Measurements from ENCODE around the gene RHBDF2. TPM values are rescaled to one million over a fixed set of nuclear protein-coding genes. Genes with fewer than 3 reads are reported as not detected.

The RHBDF2 gene
- total RNA-seq, 2 experiments from 2014 or later = 144 to 173 TPM

- Histone ChIP-seq H3K36me3 (ENCODE audit: insufficient read depth, low read length) (no peaks in the 10 kb centered on the region), H3K79me2 (ENCODE audit: insufficient read depth, low read depth, low read length) (peaks cover 19% of the 10 kb centered on the region), H3K9me2 (ENCODE audit: insufficient read depth, low read length) (no peaks in the 10 kb centered on the region), H3K9me3 (ENCODE audit: low read length) (no peaks in the 10 kb centered on the region), H3K4me3 (ENCODE audit: low read depth, low read length, poor library complexity, severe bottlenecking) (no peak overlapping the region), H3K4me2 (ENCODE audit: low read length) (no peak overlapping the region), H4K20me1 (ENCODE audit: insufficient read depth, low read length) (no peaks in the 10 kb centered on the region), H2AFZ (ENCODE audit: low read length) (no peak overlapping the region), H3K27ac (ENCODE audit: low read depth, low read length, poor library complexity, severe bottlenecking) (peak overlapping the region; percentile 18), H3K4me1 (ENCODE audit: insufficient read depth, low read length, poor library complexity, severe bottlenecking) (peaks cover 60% of the 10 kb centered on the region)
- intact Hi-C loops (cut with micrococcal nuclease; ENCODE audit: unreplicated experiment) = no loop called here
- DNase-seq (ENCODE audit: low spot score) = peak; percentile 61
- no TSS peak for BruUV-seq (replicated peaks)
- ChIA-PET POLR2A (interaction anchor here (0.6 to 8.2 kb wide), 13 partner anchors 11 to 1339 kb away, joined by 3 to 57 read pairs (median 5); partner anchors contain the start of gene AANAT), CTCF (ENCODE audit: unreplicated experiment) (interaction anchor here (0.6 to 3.1 kb wide), 5 partner anchors 11 to 55 kb away, joined by 3 to 28 read pairs (median 12); partner anchors contain the start of gene AANAT)
- peak; percentile 74 for TF ChIP-seq CTCF (conservative IDR thresholded peaks at IDR 0.05; ENCODE audit: low read length)
- no peak for TF ChIP-seq EZH2phosphoT487 (IDR thresholded peaks at IDR 0.05; ENCODE audit: borderline replicate concordance, low read depth, low read length)
Measured at GRCh38 chr17:76504117-76504516, 2.9 kb upstream of the RHBDF2 start.

GRCh38 chr17:76502341-76503211, 1.4 kb upstream of the RHBDF2 start:
- intact Hi-C loops (cut with micrococcal nuclease; ENCODE audit: unreplicated experiment) = no loop called here
- TF ChIP-seq EZH2phosphoT487 (IDR thresholded peaks at IDR 0.05; ENCODE audit: borderline replicate concordance, low read depth, low read length) (no peak), CTCF (conservative IDR thresholded peaks at IDR 0.05; ENCODE audit: low read length) (no peak)
- POLR2A ChIA-PET = interaction anchor here (0.6 to 8.2 kb wide), 16 partner anchors 10 to 168 kb away, joined by 3 to 57 read pairs (median 5); partner anchors contain the start of genes AANAT and PRPSAP1
- peak overlapping the region; percentile 65 for H3K27ac ChIP-seq (ENCODE audit: low read depth, low read length, poor library complexity, severe bottlenecking)
- no peaks in the 10 kb centered on the region for H3K9me2 ChIP-seq (ENCODE audit: insufficient read depth, low read length)
- H3K4me3 ChIP-seq (ENCODE audit: low read depth, low read length, poor library complexity, severe bottlenecking) = no peak overlapping the region
- no peaks in the 10 kb centered on the region for H4K20me1 ChIP-seq (ENCODE audit: insufficient read depth, low read length)
- BruUV-seq (replicated peaks) = no TSS peak
- DNase-seq (ENCODE audit: low spot score) = no peak
- H3K79me2 ChIP-seq (ENCODE audit: insufficient read depth, low read depth, low read length) = peaks cover 35% of the 10 kb centered on the region
- no peaks in the 10 kb centered on the region for H3K9me3 ChIP-seq (ENCODE audit: low read length)
- H3K4me1 ChIP-seq (ENCODE audit: insufficient read depth, low read length, poor library complexity, severe bottlenecking) = peaks cover 75% of the 10 kb centered on the region
- CTCF ChIA-PET (ENCODE audit: unreplicated experiment) = interaction anchor here (0.6 to 3.1 kb wide), 14 partner anchors 9 to 97 kb away, joined by 3 to 28 read pairs (median 4); partner anchors contain the start of genes AANAT and UBE2O
- peaks cover 6% of the 10 kb centered on the region; the same call in 1 of the 2 replicates for H3K36me3 ChIP-seq (ENCODE audit: insufficient read depth, low read length)
- H2AFZ ChIP-seq (ENCODE audit: low read length) = peak overlapping the region; percentile 72
- H3K4me2 ChIP-seq (ENCODE audit: low read length) = peak overlapping the region; percentile 74
